Caco-2 (cell line): ENCODE results near the gene KIF21A. TPM values are rescaled to one million over a fixed set of nuclear protein-coding genes. Genes with fewer than 3 reads are reported as not detected.
A peak's percentile ranks its signal among the peaks of the same experiment; 100 is the strongest.

Source experiments
- BruUV-seq: library from RNA; stranded (reverse); fragments of 400-500 nt; replicated peaks from 2 replicates; lab custom pipeline; 2021; lab: Mats Ljungman, UMichigan
- CTCF ChIA-PET: fragments of 300-600 bp; sonication (Branson Sonifier 250); formaldehyde crosslinking; loops from one replicate; lab custom pipeline; 2022; ENCODE audit warnings: antibody characterized with exemption; lab: Charles Lee
- POLR2A ChIA-PET: fragments of 300-600 bp; sonication (Branson Sonifier 250); formaldehyde crosslinking; loops from one replicate; lab custom pipeline; 2022; ENCODE audit warnings: antibody characterized with exemption; lab: Charles Lee
- DNase-seq, 2 experiments: peaks; one replicate each; pipeline versions ENCODE4 v3.0.0 to v3.0.0-alpha.2; 2020 to 2022
- H3K27me3 ChIP-seq: replicated peaks from 2 replicates; pipeline ENCODE4 v1.6.0; 2011; ENCODE audit warnings: low read length; ENCODE audit not compliant: control insufficient read depth, insufficient read depth
- H3K36me3 ChIP-seq: 2 replicates; pipeline ENCODE4 v1.5.1; 2011; ENCODE audit warnings: low read length; ENCODE audit not compliant: control insufficient read depth, insufficient read depth
- H3K4me1 ChIP-seq: fragments of 250-450 bp; sonication (Bioruptor Pico); 2 replicates; pipeline ENCODE4 v1.5.1; 2020; ENCODE audit warnings: mild to moderate bottlenecking
- H3K4me3 ChIP-seq: 2 replicates; pipeline ENCODE4 v1.5.1; 2011; ENCODE audit warnings: low read depth, mild to moderate bottlenecking, control low read depth, low read length
- H3K9me3 ChIP-seq: fragments of 250-450 bp; sonication (Bioruptor Pico); 2 replicates; pipeline ENCODE4 v1.5.1; 2020; ENCODE audit warnings: mild to moderate bottlenecking, moderate library complexity
- H3K27ac Mint-ChIP-seq: one replicate; pipeline ENCODE4 v1.8.0; 2022; ENCODE audit warnings: mixed read lengths; ENCODE audit not compliant: unreplicated experiment
- H3K27me3 Mint-ChIP-seq: one replicate; pipeline ENCODE4 v1.8.0; 2022; ENCODE audit warnings: mixed read lengths; ENCODE audit not compliant: insufficient read depth, unreplicated experiment
- H3K36me3 Mint-ChIP-seq: one replicate; pipeline ENCODE4 v1.8.0; 2022; ENCODE audit warnings: mild to moderate bottlenecking, mixed read lengths; ENCODE audit not compliant: insufficient read depth, unreplicated experiment
- H3K4me1 Mint-ChIP-seq: one replicate; pipeline ENCODE4 v1.8.0; 2022; ENCODE audit warnings: low read depth, mixed read lengths; ENCODE audit not compliant: unreplicated experiment
- H3K4me3 Mint-ChIP-seq: one replicate; pipeline ENCODE4 v1.8.0; 2022; ENCODE audit warnings: mild to moderate bottlenecking, moderate library complexity, mixed read lengths; ENCODE audit not compliant: unreplicated experiment
- H3K9me3 Mint-ChIP-seq: one replicate; pipeline ENCODE4 v1.8.0; 2022; ENCODE audit warnings: mixed read lengths; ENCODE audit not compliant: unreplicated experiment
- CTCF ChIP-seq, 2 experiments: fragments of 200-600 bp in 1 of 2; IDR thresholded peaks; 1 replicate in 1 of 2; 2 replicates in 1 of 2; pipeline versions ENCODE4 v1.5.1 to v1.8.0; 2011 to 2022; ENCODE audit warnings: antibody characterized with exemption in 1 of 2, control low read depth in 1 of 2, inconsistent platforms in 1 of 2, low read depth in 1 of 2, low read length in 1 of 2, mild to moderate bottlenecking in 1 of 2, moderate library complexity in 1 of 2; ENCODE audit not compliant: insufficient read depth in 1 of 2, severe bottlenecking in 1 of 2, unreplicated experiment in 1 of 2
- intact Hi-C: fragments of 100-400 bp; cut with micrococcal nuclease; formaldehyde crosslinking; loops from one replicate; pipeline ENCODE4 v1.10.0; 2022; ENCODE audit not compliant: unreplicated experiment
- total RNA-seq: library from RNA; stranded (reverse); gene quantifications from 2 replicates; pipeline ENCODE4 v1.2.3, GENCODE V29; 2022

Gene KIF21A
- total RNA-seq, 1 experiment from 2014 or later: 77.5 TPM

- no peak overlapping the region for H3K27ac Mint-ChIP-seq
- Histone ChIP-seq H3K4me3 (no peak overlapping the region), H3K27me3 (no peaks in the 10 kb centered on the region), H3K9me3 (no peaks in the 10 kb centered on the region), H3K4me1 (peaks cover 31% of the 10 kb centered on the region), H3K36me3 (no peaks in the 10 kb centered on the region)
- peak overlapping the region; percentile 99 for H3K4me3 Mint-ChIP-seq
- peaks cover 15% of the 10 kb centered on the region for H3K36me3 Mint-ChIP-seq
- TF ChIP-seq CTCF (IDR thresholded peaks at IDR 0.05; ENCODE audit: insufficient read depth in 1 of 2, low read depth in 1 of 2, low read length in 1 of 2, severe bottlenecking in 1 of 2, unreplicated experiment in 1 of 2): no peak
- BruUV-seq: no TSS peak
- H3K4me1 Mint-ChIP-seq: peaks cover 9% of the 10 kb centered on the region
- intact Hi-C loops: loop anchor here (1.0 to 10.0 kb wide), 5 partner anchors 9 to 546 kb away; partner anchors contain the start of gene ABCD2
- no peak for DNase-seq
- POLR2A ChIA-PET: no interaction called here
- no peaks in the 10 kb centered on the region for H3K27me3 Mint-ChIP-seq
- no peaks in the 10 kb centered on the region for H3K9me3 Mint-ChIP-seq
- CTCF ChIA-PET: no interaction called here
These were observed 2.1 kb downstream of the KIF21A start for GRCh38 chr12:39440781-39441180.

- H3K4me3 Mint-ChIP-seq: no peak overlapping the region
- Histone ChIP-seq H3K36me3 (no peaks in the 10 kb centered on the region), H3K4me3 (no peak overlapping the region), H3K27me3 (no peaks in the 10 kb centered on the region), H3K4me1 (peaks cover 31% of the 10 kb centered on the region), H3K9me3 (no peaks in the 10 kb centered on the region)
- no peaks in the 10 kb centered on the region for H3K9me3 Mint-ChIP-seq
- no TSS peak for BruUV-seq
- POLR2A ChIA-PET: no interaction called here
- H3K36me3 Mint-ChIP-seq: peaks cover 15% of the 10 kb centered on the region
- intact Hi-C loops: loop anchor here (1.0 to 10.0 kb wide), 5 partner anchors 9 to 545 kb away; partner anchors contain the start of gene ABCD2
- H3K27ac Mint-ChIP-seq: no peak overlapping the region
- DNase-seq: no peak
- H3K4me1 Mint-ChIP-seq: peaks cover 9% of the 10 kb centered on the region
- CTCF ChIA-PET: no interaction called here
- H3K27me3 Mint-ChIP-seq: no peaks in the 10 kb centered on the region
- TF ChIP-seq CTCF (IDR thresholded peaks at IDR 0.05; ENCODE audit: insufficient read depth in 1 of 2, low read depth in 1 of 2, low read length in 1 of 2, severe bottlenecking in 1 of 2, unreplicated experiment in 1 of 2): no peak
These were observed 2.8 kb downstream of the KIF21A start for GRCh38 chr12:39440101-39440500.

- peaks cover 17% of the 10 kb centered on the region for H3K4me1 ChIP-seq
- ChIA-PET CTCF (no interaction called here), POLR2A (no interaction called here)
- no peaks in the 10 kb centered on the region for H3K27me3 ChIP-seq
- Mint-ChIP-seq H3K4me1 (no peaks in the 10 kb centered on the region), H3K4me3 (no peak overlapping the region), H3K27me3 (no peaks in the 10 kb centered on the region), H3K9me3 (no peaks in the 10 kb centered on the region), H3K27ac (no peak overlapping the region), H3K36me3 (no peaks in the 10 kb centered on the region)
- BruUV-seq: no TSS peak
- H3K36me3 ChIP-seq: no peaks in the 10 kb centered on the region
- TF ChIP-seq CTCF (IDR thresholded peaks at IDR 0.05; ENCODE audit: insufficient read depth in 1 of 2, low read depth in 1 of 2, low read length in 1 of 2, severe bottlenecking in 1 of 2, unreplicated experiment in 1 of 2): no peak
- DNase-seq: no peak
- intact Hi-C loops: no loop called here
- H3K9me3 ChIP-seq: no peaks in the 10 kb centered on the region
- H3K4me3 ChIP-seq: no peak overlapping the region
These were observed 7.4 kb downstream of the KIF21A start for GRCh38 chr12:39435531-39435930.
